Epithelial cell of esophagus (primary cell): ENCODE results near the gene PIP5K1B.

Experiments used
- DNase-seq: peaks from one replicate; pipeline ENCODE4 v3.0.0; 2010; ENCODE audit warnings: low read depth
- H3K4me3 ChIP-seq: 2 replicates; pipeline ENCODE4 v1.5.1; 2011; ENCODE audit warnings: mild to moderate bottlenecking, low read length, control low read depth
- CTCF ChIP-seq: IDR thresholded peaks from 2 replicates; pipeline ENCODE4 v1.5.1; 2011; ENCODE audit warnings: low read depth, mild to moderate bottlenecking, low read length, control low read depth, inconsistent platforms; ENCODE audit not compliant: insufficient read depth; ENCODE audit errors: missing control alignments

The PIP5K1B gene

GRCh38 chr9:68741704-68742332, 36.8 kb downstream of the PIP5K1B start:
- no peak for DNase-seq
- TF ChIP-seq CTCF = no peak
- H3K4me3 ChIP-seq = no peak overlapping the region

GRCh38 chr9:68742333-68742730, 37.3 kb downstream of the PIP5K1B start:
- H3K4me3 ChIP-seq = no peak overlapping the region
- TF ChIP-seq CTCF = no peak
- no peak for DNase-seq

GRCh38 chr9:68744426-68744825, 39.4 kb downstream of the PIP5K1B start:
- no peak for DNase-seq
- no peak for TF ChIP-seq CTCF
- H3K4me3 ChIP-seq = no peak overlapping the region

GRCh38 chr9:68746525-68746924, 41.5 kb downstream of the PIP5K1B start:
- DNase-seq = no peak
- no peak overlapping the region for H3K4me3 ChIP-seq
- TF ChIP-seq CTCF = no peak

GRCh38 chr9:68747043-68747533, 42.0 kb downstream of the PIP5K1B start:
- no peak for TF ChIP-seq CTCF
- H3K4me3 ChIP-seq = no peak overlapping the region
- peak; percentile 36 for DNase-seq

GRCh38 chr9:68749135-68749534, 44.1 kb downstream of the PIP5K1B start:
- no peak overlapping the region for H3K4me3 ChIP-seq
- TF ChIP-seq CTCF = no peak
- no peak for DNase-seq

GRCh38 chr9:68749579-68750159, 44.6 kb downstream of the PIP5K1B start:
- TF ChIP-seq CTCF = no peak

More at GRCh38 chr9:68749579-68750159, 44.6 kb downstream of the PIP5K1B start:
- no peak for DNase-seq
- H3K4me3 ChIP-seq = no peak overlapping the region
